Suprapubic skin (tissue), 3 donors: Measurements from ENCODE around the gene GZF1.

Experiments used
- CTCF ChIP-seq, 2 donors: fragments of 200-600 bp in 1 of 2; fragments of 450-650 bp in 1 of 2; sonication (generic) in 1 of 2; IDR thresholded peaks; one replicate each; pipeline ENCODE4 v1.5.1; 2016 to 2019; ENCODE audit warnings: antibody characterized with exemption in 2 of 2, mild to moderate bottlenecking in 1 of 2, moderate library complexity in 1 of 2
- EP300 ChIP-seq: sonication (generic); formaldehyde crosslinking; IDR thresholded peaks from one replicate; pipeline ENCODE4 v1.6.1; 2017; ENCODE audit warnings: antibody characterized with exemption
- POLR2A ChIP-seq, 2 donors: fragments of 450-650 bp; IDR thresholded peaks; one replicate each; pipeline ENCODE4 v1.6.1; 2017; ENCODE audit warnings: antibody characterized with exemption in 2 of 2, mild to moderate bottlenecking in 2 of 2, moderate library complexity in 2 of 2

- TF ChIP-seq CTCF (IDR thresholded peaks at IDR 0.05) (no peak), EP300 (no peak), POLR2A (IDR thresholded peaks at IDR 0.05) (no peak)
These were observed 13.8 kb downstream of the GZF1 start for GRCh38 chr20:23375827-23376226.
